Measurements from ENCODE around the gene QSOX1. TPM values are rescaled to one million over a fixed set of nuclear protein-coding genes. Genes with fewer than 3 reads are reported as not detected.
A peak's percentile ranks its signal among the peaks of the same experiment; 100 is the strongest.

QSOX1 gene
- total RNA-seq, 2 donors from 2014 or later: 395 to 450 TPM

GRCh38 chr1:180238675-180239074 is 84.0 kb downstream of the QSOX1 start:
- H3K4me3 ChIP-seq: no peak overlapping the region
- H3K27me3 ChIP-seq: peaks cover 71% of the 10 kb centered on the region
- H3K4me1 ChIP-seq: peaks cover 15% of the 10 kb centered on the region
- no peak for DNase-seq
- intact Hi-C loops (cut with DNase I): no loop called here
- H3K27ac ChIP-seq: no peak overlapping the region
- no peak overlapping the region for H3K9ac ChIP-seq (ENCODE audit: low read depth in 2 of 2, low read length in 2 of 2)
- no peaks in the 10 kb centered on the region for H3K9me3 ChIP-seq
- H3K36me3 ChIP-seq: no peaks in the 10 kb centered on the region
- TF ChIP-seq, protein P1, sequence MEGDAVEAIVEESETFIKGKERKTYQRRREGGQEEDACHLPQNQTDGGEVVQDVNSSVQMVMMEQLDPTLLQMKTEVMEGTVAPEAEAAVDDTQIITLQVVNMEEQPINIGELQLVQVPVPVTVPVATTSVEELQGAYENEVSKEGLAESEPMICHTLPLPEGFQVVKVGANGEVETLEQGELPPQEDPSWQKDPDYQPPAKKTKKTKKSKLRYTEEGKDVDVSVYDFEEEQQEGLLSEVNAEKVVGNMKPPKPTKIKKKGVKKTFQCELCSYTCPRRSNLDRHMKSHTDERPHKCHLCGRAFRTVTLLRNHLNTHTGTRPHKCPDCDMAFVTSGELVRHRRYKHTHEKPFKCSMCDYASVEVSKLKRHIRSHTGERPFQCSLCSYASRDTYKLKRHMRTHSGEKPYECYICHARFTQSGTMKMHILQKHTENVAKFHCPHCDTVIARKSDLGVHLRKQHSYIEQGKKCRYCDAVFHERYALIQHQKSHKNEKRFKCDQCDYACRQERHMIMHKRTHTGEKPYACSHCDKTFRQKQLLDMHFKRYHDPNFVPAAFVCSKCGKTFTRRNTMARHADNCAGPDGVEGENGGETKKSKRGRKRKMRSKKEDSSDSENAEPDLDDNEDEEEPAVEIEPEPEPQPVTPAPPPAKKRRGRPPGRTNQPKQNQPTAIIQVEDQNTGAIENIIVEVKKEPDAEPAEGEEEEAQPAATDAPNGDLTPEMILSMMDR (IDR thresholded peaks at IDR 0.05): no peak

- H3K4me3 ChIP-seq: no peak overlapping the region
- H3K27ac ChIP-seq: no peak overlapping the region
- TF ChIP-seq, protein P1 (IDR thresholded peaks at IDR 0.05): no peak
- H3K27me3 ChIP-seq: peaks cover 64% of the 10 kb centered on the region
- H3K9me3 ChIP-seq: no peaks in the 10 kb centered on the region
- intact Hi-C loops (cut with DNase I): no loop called here
- no peak overlapping the region for H3K9ac ChIP-seq (ENCODE audit: low read depth in 2 of 2, low read length in 2 of 2)
- H3K4me1 ChIP-seq: peaks cover 10% of the 10 kb centered on the region
- no peak for DNase-seq
- no peaks in the 10 kb centered on the region for H3K36me3 ChIP-seq
Observed at GRCh38 chr1:180239145-180240096, 84.8 kb downstream of the QSOX1 start.

DNA sequence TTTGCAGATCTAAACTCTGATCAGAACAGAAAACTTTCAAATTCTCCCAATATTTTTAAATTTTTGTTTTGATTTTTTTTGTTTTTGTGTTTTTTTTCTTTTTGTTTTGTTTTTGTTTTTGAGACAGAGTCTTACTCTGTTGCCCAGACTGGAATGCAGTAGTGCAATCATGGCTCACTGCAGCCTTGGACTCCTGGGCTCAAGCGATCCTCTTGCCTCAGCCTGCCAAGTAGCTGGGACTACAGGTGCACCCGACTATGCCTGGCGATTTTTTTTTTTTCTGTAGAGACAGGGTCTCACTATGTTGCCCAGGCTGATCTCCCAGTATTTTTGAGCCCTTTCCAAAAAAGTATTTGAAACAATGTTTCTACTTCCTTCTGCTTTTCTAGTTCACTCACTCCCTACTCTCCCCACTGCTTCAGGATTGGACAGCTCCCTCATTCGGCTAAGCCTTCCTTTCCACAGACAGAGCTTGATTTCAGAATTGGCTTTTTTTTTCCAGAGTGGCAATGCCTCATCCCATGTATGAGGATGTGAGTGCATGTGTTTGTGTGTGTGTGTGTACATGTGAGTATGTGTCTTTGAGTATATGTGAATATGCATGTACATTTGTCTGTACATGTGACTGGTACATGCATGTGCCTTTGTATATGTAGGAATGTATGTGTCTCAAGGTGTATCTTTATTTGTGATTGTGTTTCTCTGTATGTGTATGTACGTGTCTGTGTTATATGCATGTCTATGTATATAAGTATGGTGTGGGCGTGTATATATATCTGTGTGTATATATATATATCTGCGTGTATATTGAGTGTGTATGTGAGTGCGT is 87.3 kb downstream of the QSOX1 start:
- DNase-seq: no peak
- Histone ChIP-seq H3K36me3 (no peaks in the 10 kb centered on the region), H3K27ac (no peak overlapping the region), H3K4me3 (no peak overlapping the region), H3K9ac (ENCODE audit: low read depth in 2 of 2, low read length in 2 of 2) (no peak overlapping the region), H3K4me1 (no peaks in the 10 kb centered on the region), H3K27me3 (peaks cover 39% of the 10 kb centered on the region), H3K9me3 (no peaks in the 10 kb centered on the region)
- TF ChIP-seq, protein P1 (IDR thresholded peaks at IDR 0.05): no peak
- intact Hi-C loops (cut with DNase I): no loop called here

DNA sequence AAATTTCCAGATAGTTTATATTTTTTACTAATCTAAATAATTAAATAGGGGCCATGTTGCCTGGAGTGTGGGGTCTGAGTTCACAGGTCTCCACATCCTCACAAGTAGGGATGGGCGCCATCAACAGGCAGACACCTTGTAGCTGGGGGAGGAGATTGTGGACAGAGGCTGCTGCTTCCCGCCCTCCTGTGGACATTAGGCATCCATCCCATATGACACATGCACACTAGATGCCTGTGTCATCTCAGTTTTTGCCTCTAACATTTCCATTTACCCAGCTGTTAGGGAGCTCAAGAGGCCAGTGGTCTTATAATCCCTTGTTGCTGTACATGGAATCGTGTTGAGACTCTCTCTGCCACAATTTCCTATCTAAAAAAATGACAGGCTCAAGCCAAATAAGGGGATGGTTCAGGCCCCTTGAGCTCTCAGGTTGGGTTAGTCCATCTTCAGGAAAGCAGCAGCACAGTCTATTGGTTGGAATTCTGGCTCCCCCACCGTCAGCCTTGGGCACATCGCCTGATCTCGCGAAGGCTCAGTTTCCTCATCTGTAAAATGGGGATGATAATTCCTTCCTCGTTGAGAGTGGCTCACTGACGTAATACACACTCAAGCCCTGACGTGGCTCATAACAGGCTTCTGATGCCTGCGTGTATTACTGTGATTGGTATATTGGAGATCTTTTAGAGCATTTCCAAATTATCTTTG is 89.0 kb downstream of the QSOX1 start:
- no peak overlapping the region for H3K9ac ChIP-seq (ENCODE audit: low read depth in 2 of 2, low read length in 2 of 2)
- peaks cover 23% of the 10 kb centered on the region for H3K27me3 ChIP-seq
- H3K4me1 ChIP-seq: no peaks in the 10 kb centered on the region
- intact Hi-C loops (cut with DNase I): no loop called here
- H3K4me3 ChIP-seq: no peak overlapping the region
- DNase-seq: no peak
- H3K9me3 ChIP-seq: no peaks in the 10 kb centered on the region
- H3K36me3 ChIP-seq: no peaks in the 10 kb centered on the region
- H3K27ac ChIP-seq: no peak overlapping the region
- TF ChIP-seq, protein P1 (IDR thresholded peaks at IDR 0.05): no peak

DNA sequence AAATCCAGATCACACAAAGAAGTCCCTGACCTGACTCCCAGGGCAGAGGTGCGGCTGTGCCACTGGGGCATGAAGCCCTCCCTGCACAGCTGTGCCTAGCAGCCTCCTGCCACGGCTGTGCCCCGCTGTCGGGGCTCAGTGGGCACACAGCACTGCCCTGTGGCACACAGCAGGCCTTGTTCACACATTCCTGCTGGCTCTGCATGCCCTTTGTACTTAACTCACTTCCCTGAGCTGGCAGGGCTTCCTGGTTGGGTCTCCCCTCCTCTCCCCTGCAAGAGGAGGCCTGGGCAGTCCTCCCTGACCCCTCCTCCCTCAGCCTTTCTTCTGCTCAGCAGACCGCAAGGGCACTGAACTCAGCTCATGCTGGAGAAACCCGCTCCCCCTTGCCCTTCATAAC is 90.2 kb downstream of the QSOX1 start:
- no peaks in the 10 kb centered on the region for H3K9me3 ChIP-seq
- H3K36me3 ChIP-seq: no peaks in the 10 kb centered on the region
- intact Hi-C loops (cut with DNase I): no loop called here
- peak; percentile 43 for DNase-seq
- no peak overlapping the region for H3K9ac ChIP-seq (ENCODE audit: low read depth in 2 of 2, low read length in 2 of 2)
- no peaks in the 10 kb centered on the region for H3K4me1 ChIP-seq
- TF ChIP-seq, protein P1 (IDR thresholded peaks at IDR 0.05): no peak
- no peak overlapping the region for H3K4me3 ChIP-seq
- H3K27ac ChIP-seq: no peak overlapping the region
- peaks cover 11% of the 10 kb centered on the region for H3K27me3 ChIP-seq
